Stimulated activated CD4-positive, alpha-beta T cell treated with anti-CD3 and anti-CD28 coated beads, Interleukin-12 subunit alpha, Interleukin-12 subunit beta, amount 100 ng/mL, for 48 hours (primary cell): Measurements from ENCODE around the gene GLTP.

Experiments
- DNase-seq, 3 donors: peaks; one replicate each; pipeline ENCODE4 v3.0.0-alpha.2; 2020; ENCODE audit warnings: low read depth in 2 of 3, low spot score in 1 of 3

The GLTP gene

GRCh38 chr12:109844983-109845823 lies 35.1 kb downstream of the GLTP start:
- DNase-seq, result peak; percentile 80 to 93 (median 86)

GRCh38 chr12:109844091-109844490 lies 36.2 kb downstream of the GLTP start:
- DNase-seq, result no peak

GRCh38 chr12:109842021-109842420 lies 38.3 kb downstream of the GLTP start:
- DNase-seq, result no peak

GRCh38 chr12:109841356-109841755 lies 39.0 kb downstream of the GLTP start:
- no peak for DNase-seq

DNA sequence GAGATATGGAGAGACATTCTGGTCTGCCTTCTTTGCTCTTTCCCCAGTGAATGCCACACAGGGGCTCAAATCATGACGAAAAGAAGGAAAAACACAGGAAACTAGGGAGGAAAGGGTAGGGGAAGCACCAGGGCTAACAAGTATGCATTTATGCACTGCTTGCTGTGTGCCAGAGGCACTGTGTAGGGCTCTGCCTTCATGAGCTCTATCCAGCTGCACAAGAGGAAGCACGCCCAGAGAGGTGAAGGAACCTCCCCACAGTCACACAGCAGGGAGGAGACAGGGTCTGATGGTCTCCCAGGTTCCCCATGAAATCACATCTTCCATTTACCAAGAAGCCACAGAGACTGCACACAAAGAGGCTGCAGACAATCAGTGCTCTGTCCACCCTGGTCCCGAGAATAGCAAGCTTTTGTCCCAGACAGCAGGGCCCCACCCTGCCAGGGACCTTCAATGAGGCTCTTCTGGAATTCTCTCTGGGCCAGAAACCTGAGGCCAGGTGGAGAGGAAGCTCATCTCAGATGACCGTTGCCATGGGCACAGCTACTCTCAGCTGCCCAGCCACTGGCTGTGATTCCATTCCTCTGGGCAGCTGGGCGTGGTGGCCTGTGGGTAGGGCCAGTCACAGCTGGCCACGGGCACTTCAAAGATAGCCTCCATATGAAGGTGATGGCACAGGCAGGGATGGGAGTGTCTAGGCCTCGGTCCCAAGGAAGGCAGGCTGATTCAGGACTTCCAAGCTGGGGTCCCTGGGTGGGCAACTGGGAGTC lies 39.9 kb downstream of the GLTP start:
- DNase-seq, result no peak

- no peak for DNase-seq
Measured at GRCh38 chr12:109839444-109839843, 40.9 kb downstream of the GLTP start.

- no peak for DNase-seq
Measured at GRCh38 chr12:109836916-109837315, 43.4 kb downstream of the GLTP start.

DNA sequence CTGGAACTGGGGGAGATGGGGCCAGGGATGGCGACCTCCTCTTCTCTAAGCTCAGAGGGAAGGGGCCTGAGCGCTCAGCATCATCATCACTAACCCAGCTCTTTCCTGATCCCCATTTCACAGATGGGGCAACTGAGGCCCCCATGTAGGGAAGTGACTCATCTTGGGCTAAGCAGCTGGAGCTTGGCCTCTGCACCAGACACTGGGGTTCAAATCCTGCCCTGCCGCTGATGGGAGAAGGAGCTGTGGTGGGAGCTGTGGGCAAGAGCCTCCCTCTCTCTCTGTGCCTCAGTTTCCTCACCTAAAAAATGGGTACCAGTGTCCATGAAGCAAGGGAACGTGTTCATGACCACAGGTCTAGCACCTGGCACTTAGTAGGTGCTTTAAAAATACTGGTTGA lies 44.5 kb downstream of the GLTP start:
- DNase-seq, result no peak

DNA sequence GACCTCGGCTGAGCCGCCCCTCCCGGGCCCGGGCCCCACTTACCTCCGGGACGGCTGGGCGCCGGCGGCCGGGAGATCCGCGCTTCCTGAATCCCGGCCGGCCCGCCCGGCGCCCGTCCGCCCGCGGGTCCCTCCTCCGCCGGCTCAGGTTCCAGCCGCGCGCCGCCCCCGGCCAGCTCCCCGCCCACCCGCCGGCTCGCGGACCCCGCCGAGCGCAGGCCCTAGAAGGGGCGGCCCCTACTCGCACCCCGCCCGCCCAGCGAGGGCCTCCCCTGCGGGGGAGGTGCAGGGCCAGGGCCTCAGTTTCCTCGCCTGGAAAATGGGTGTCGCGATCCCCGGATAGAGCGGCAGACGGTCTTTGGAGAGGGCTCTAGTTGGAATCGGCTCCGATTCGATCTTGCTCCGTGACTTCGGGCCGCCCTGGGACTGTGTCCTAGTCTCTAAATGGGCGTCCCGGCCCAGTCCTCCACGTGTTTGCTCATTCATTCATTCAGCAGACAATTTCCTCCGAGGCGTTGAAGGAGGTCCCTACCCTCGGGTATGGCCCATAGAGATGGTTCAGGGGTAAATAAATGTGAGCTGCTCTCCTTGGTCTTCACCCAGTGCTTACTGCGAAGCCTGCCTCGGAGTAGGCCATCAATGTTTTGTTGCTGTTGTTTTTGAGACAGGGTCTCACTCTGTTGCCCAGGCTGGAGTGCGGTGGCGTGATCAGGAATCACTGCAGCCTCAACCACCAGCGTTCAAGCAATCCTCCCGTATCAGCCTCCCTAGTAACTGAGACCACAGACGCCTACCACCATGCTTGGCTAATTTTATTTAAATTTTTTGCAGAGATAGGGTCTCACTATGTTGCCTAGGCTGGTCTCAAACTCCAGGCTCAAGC lies 46.8 kb downstream of the GLTP start, which contains the start of gene TRPV4:
TRPV4 (minus strand) TSS at position 92 of the 883 bp plus-strand sequence. CDS start 18,602 bp downstream, outside the sequence.
- no peak for DNase-seq

- no peak for DNase-seq
Measured at GRCh38 chr12:109832541-109833306, 47.6 kb downstream of the GLTP start.

DNA sequence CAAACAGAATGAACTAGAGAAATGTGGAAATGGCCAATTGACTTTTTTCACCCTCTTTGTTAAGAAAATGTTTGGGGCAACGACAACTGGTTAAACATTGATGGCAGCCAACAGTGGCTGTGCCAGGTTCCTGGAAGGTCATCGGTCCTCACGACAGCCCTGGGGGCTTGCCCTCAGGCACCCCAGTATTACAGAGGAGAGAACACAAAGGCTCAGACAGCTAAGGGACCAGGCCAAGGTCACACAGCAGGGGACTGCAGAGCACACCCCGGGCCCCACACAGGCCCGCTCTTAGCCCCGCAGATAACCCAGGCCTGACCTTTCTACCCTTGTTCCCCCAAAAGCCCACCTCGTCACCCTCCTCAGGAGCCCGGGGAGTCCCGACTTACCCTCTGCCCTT lies 48.4 kb downstream of the GLTP start:
- no peak for DNase-seq

GRCh38 chr12:109831365-109831764 lies 49.0 kb downstream of the GLTP start:
- DNase-seq, result no peak

- no peak for DNase-seq
Measured at GRCh38 chr12:109830718-109831117, 49.6 kb downstream of the GLTP start.

- no peak for DNase-seq
Measured at GRCh38 chr12:109830267-109830666, 50.1 kb downstream of the GLTP start.

DNA sequence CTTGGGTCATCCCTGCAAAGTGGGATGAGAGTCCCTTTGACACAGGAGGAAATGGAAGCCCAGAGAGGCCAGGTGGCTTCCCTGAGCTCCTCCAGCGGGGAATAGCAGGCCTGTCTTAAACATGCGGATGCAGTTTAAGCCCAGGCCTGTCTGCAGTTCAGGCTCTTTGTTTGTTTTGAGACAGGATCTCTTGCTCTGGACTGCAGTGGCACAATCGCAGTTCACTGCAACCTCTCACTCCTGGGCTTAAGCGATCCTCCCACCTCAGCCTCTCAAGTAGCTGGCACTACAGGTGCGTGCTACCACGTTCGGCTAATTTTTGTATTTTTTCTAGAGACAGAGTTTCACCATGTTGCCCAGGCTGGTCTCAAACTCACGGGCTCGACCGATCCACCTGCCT lies 50.7 kb downstream of the GLTP start:
- DNase-seq, result no peak

DNA sequence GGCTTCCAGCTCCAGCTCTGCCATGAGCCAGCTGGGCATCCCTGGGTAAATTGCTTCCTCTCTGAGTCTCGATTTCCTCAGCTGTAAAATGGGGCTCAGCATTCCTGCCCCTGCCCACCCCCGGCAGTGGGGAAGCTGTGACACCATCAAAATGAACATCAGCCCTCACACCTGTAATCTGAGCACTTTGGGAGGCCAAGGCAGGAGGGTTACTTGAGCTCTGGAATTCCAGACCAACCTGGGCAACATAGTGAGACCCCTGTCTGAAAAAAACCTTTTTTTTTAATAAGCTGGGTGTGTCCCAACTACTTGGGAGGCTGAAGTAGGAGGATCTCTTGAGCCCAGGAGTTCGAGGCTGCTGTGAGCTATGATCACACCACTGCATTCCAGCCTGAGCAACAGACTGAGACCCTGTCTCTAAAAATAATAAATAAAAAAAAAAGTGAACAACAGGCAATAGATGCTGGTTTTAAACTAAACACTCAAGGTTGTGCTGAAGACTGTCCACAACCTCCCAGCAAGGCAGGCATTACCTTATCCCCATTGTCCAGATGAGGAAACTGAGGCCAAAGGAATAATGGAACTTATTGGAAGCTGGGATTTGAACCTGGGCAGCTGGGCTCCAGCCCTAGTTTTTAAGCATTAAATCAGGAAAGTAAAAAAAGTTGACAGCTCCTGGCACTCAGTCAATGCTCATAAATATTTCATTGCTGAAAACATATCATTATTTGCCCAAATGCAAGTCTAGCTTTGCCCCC lies 51.4 kb downstream of the GLTP start:
- DNase-seq, result no peak

DNA sequence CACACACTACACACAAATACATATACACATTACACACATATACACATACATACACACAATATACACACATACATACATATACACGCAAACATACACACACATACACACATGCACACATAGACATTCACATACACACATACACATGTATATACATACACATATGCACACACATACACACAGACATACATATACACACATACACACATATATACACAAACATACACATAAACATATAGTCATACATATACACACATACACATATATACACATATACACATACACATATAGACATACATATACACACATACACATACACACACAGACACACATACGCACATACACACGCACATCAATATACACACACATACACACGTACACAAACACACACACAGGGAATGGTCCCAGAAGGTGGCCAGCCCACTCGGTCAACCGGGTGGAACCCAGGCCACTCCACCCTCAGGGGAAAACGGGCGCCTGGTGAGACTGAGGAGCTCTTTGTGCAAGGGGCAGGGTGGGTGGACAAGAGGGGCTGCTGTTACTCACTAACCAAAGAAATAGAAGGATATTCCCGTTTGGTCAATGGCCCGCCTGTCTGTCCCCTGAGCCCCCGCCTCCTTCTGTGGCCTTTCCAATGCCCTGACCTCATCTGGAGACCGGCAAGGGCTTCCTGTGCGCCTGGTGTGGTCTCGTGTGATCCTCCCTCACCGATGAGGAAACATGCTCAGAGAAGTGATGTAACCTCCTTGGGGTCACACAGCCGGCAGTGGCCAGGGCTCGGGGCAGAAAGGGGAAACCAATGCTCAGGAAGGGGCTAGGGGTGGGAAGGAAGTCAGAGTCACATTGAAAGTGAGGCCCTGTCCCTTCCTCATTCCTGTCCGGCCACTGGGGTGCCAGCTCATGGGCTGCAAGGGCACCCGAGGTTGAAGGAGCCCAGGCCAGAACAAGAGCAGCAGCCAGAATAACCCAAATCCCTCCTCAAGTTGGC lies 52.5 kb downstream of the GLTP start:
- no peak for DNase-seq

DNA sequence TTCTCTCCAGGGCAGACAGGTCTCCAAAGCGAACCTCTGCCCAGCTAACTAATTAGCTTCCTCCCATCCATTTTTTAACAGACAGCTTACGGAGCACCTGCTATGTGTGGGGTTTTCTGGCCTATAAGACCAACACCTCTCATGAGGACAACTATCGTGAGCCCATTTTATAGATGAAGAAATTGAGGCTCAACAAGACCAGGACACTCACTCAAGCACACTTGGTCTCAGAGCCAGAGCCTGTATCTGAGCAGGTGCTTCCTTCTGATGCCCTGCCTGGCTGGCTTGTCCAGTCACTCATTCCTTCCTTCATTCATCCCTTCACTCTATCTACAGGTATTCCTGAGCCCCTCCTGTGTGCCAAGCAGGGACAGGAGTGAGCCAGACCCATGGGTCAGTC lies 53.3 kb downstream of the GLTP start:
- no peak for DNase-seq

GRCh38 chr12:109824731-109825130 lies 55.6 kb downstream of the GLTP start:
- DNase-seq, result no peak
